CD14-positive monocyte (primary cell): ENCODE data around the gene KIF26B. TPM values are rescaled to one million over a fixed set of nuclear protein-coding genes. Genes with fewer than 3 reads are reported as not detected.

ENCODE experiments used
- DNase-seq, 3 donors: peaks; one replicate each; pipeline ENCODE4 v3.0.0-alpha.2; 2011 to 2022
- H2AFZ ChIP-seq: 2 replicates; pipeline ENCODE4 v1.6.0; 2012; ENCODE audit warnings: mild to moderate bottlenecking, low read depth, low read length, inconsistent platforms; ENCODE audit not compliant: insufficient read depth, poor library complexity, severe bottlenecking
- H3K27ac ChIP-seq, 2 donors: 1 replicate in 1 of 2; 2 replicates in 1 of 2; pipeline ENCODE4 v1.5.1; 2012 to 2013; ENCODE audit warnings: low read length in 2 of 2, control low read depth in 1 of 2, inconsistent platforms in 1 of 2, low read depth in 1 of 2, mild to moderate bottlenecking in 1 of 2
- H3K27me3 ChIP-seq, 2 donors: one replicate each; pipeline versions ENCODE4 v1.6.0 to v1.6.1; 2011 to 2013; ENCODE audit warnings: low read length in 2 of 2; ENCODE audit not compliant: control insufficient read depth in 2 of 2, insufficient read depth in 2 of 2
- H3K36me3 ChIP-seq, 2 donors: replicated peaks in 1 of 2; 1 replicate in 1 of 2; 2 replicates in 1 of 2; pipeline versions ENCODE4 v1.5.1 to v1.6.1; 2012 to 2013; ENCODE audit warnings: low read length in 2 of 2, control low read depth in 1 of 2, inconsistent platforms in 1 of 2, mild to moderate bottlenecking in 1 of 2; ENCODE audit not compliant: insufficient read depth in 2 of 2, control insufficient read depth in 1 of 2
- H3K4me1 ChIP-seq, 2 donors: 1 replicate in 1 of 2; 2 replicates in 1 of 2; pipeline versions ENCODE4 v1.5.1 to v1.6.1; 2012 to 2013; ENCODE audit warnings: low read length in 2 of 2, control low read depth in 1 of 2, inconsistent platforms in 1 of 2, mild to moderate bottlenecking in 1 of 2, moderate library complexity in 1 of 2; ENCODE audit not compliant: insufficient read depth in 2 of 2, control insufficient read depth in 1 of 2
- H3K4me2 ChIP-seq: replicated peaks from 2 replicates; pipeline ENCODE3; 2012; ENCODE audit warnings: low read length, moderate library complexity, mild to moderate bottlenecking; ENCODE audit not compliant: poor library complexity, severe bottlenecking; ENCODE audit errors: extremely low read depth
- H3K4me3 ChIP-seq, 3 experiments: fragments of 200-600 bp in 1 of 3; sonication (generic) in 1 of 3; replicated peaks in 1 of 3; 1 replicate in 2 of 3; 2 replicates in 1 of 3; pipeline ENCODE4 v1.5.1; 2011 to 2013; ENCODE audit warnings: low read length in 3 of 3, mild to moderate bottlenecking in 3 of 3, control low read depth in 2 of 3, low read depth in 2 of 3, inconsistent platforms in 1 of 3, moderate library complexity in 1 of 3
- H3K79me2 ChIP-seq: 2 replicates; pipeline ENCODE4 v1.6.0; 2012; ENCODE audit warnings: mild to moderate bottlenecking, control low read depth, inconsistent platforms, low read length, moderate library complexity; ENCODE audit not compliant: insufficient read depth
- H3K9ac ChIP-seq: 2 replicates; pipeline ENCODE4 v1.6.0; 2017; ENCODE audit warnings: low read length, mild to moderate bottlenecking; ENCODE audit not compliant: insufficient read depth, poor library complexity, severe bottlenecking
- H3K9me3 ChIP-seq, 2 donors: replicated peaks in 1 of 2; 1 replicate in 1 of 2; 2 replicates in 1 of 2; pipeline versions ENCODE4 v1.5.1 to v1.6.1; 2012 to 2013; ENCODE audit warnings: low read length in 2 of 2, control low read depth in 1 of 2; ENCODE audit not compliant: control insufficient read depth in 1 of 2, insufficient read depth in 1 of 2
- H4K20me1 ChIP-seq: 2 replicates; pipeline ENCODE4 v1.6.0; 2012; ENCODE audit warnings: mild to moderate bottlenecking, low read length, control low read depth, moderate library complexity; ENCODE audit not compliant: insufficient read depth
- H3K27ac Mint-ChIP-seq, 7 donors: one replicate each; pipeline ENCODE4 v1.8.0; 2020; ENCODE audit warnings: mild to moderate bottlenecking in 7 of 7, mixed read lengths in 7 of 7, moderate library complexity in 6 of 7, inconsistent platforms in 2 of 7
- H3K27me3 Mint-ChIP-seq, 3 donors: one replicate each; pipeline ENCODE4 v1.8.0; 2021 to 2022; ENCODE audit warnings: low read depth in 3 of 3, mild to moderate bottlenecking in 3 of 3, mixed read lengths in 3 of 3, moderate library complexity in 3 of 3, inconsistent platforms in 1 of 3
- H3K36me3 Mint-ChIP-seq, 2 donors: one replicate each; pipeline ENCODE4 v1.8.0; 2020; ENCODE audit warnings: mixed read lengths in 2 of 2, inconsistent platforms in 1 of 2, mild to moderate bottlenecking in 1 of 2
- H3K4me1 Mint-ChIP-seq: one replicate; pipeline ENCODE4 v1.8.0; 2020; ENCODE audit warnings: mild to moderate bottlenecking, mixed read lengths
- H3K4me3 Mint-ChIP-seq, 2 donors: one replicate each; pipeline ENCODE4 v1.8.0; 2020; ENCODE audit warnings: mild to moderate bottlenecking in 2 of 2, mixed read lengths in 2 of 2, moderate library complexity in 1 of 2
- H3K9me3 Mint-ChIP-seq, 7 donors: one replicate each; pipeline ENCODE4 v1.8.0; 2020 to 2022; ENCODE audit warnings: mixed read lengths in 7 of 7, mild to moderate bottlenecking in 6 of 7, moderate library complexity in 6 of 7, inconsistent platforms in 2 of 7
- WGBS: methylation state at CpG from one replicate; pipeline ENCODE4 v1.1.5; 2013; ENCODE audit warnings: missing lambda C conversion rate; ENCODE audit not compliant: insufficient coverage; 5-methylcytosine and 5-hydroxymethylcytosine counted together
- intact Hi-C, 2 donors: fragments of 100-400 bp; cut with micrococcal nuclease; formaldehyde crosslinking; loops; one replicate each; pipeline versions ENCODE4 v1.15.0 to v1.15.1; 2023
- polyA plus RNA-seq, 3 donors: library from polyadenylated mRNA; depleted of rRNA in 1 of 3; unstranded in 2 of 3; stranded (reverse) in 1 of 3; fragments of 300-500 nt in 2 of 3; fragments of >200 nt in 1 of 3; fragmentation: Illumina TruSeq in 2 of 3; gene quantifications; 1 replicate in 2 of 3; 2 replicates in 1 of 3; pipeline ENCODE4 v1.2.3, GENCODE V29; 2012 to 2021
- TF ChIP-seq, protein P1 (sequence below): fragments of 200-600 bp; IDR thresholded peaks from one replicate; pipeline ENCODE4 v1.8.0; 2022; ENCODE audit warnings: antibody characterized with exemption, mild to moderate bottlenecking

The KIF26B gene
- polyA plus RNA-seq, 3 donors, result 0.01 to 0.05 TPM; not detected in 1

DNA sequence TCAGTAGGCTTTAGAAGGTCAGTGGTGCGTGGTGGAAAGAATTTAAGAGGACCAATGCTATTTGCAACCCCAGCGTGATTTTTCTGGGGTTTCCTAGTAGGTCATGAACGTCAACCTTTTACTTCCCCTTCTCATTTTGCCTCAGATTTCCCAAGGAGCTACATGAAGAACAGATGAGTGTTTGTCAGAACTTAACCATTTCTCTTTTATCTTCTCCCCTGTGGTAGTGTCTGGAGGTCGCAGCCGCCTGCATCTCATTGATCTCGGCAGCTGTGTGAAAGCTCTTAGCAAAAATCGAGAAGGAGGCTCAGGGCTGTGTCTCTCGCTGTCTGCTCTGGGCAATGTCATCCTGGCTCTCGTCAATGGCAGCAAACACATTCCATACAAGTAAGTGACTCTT lies 491.1 kb downstream of the KIF26B start:
- H3K27ac ChIP-seq, result no peak overlapping the region
- Mint-ChIP-seq H3K9me3 (peaks cover 15 to 27% (median 21%) of the 10 kb centered on the region in 7 donors), H3K27ac (no peak overlapping the region), H3K36me3 (peaks cover 4 to 10% of the 10 kb centered on the region in 2 donors), H3K4me3 (no peak overlapping the region), H3K4me1 (no peaks in the 10 kb centered on the region), H3K27me3 (peaks cover 1 to 20% (median 19%) of the 10 kb centered on the region in 3 donors)
- H4K20me1 ChIP-seq, result no peaks in the 10 kb centered on the region
- WGBS, result no CpG with 5 or more reads among the region's 9 CpGs
- intact Hi-C loops, result no loop called here
- H3K4me1 ChIP-seq, result no peaks in the 10 kb centered on the region
- no peak overlapping the region for H3K9ac ChIP-seq
- no peaks in the 10 kb centered on the region for H3K36me3 ChIP-seq
- H3K4me2 ChIP-seq, result no peak overlapping the region
- H3K79me2 ChIP-seq, result no peaks in the 10 kb centered on the region
- H3K9me3 ChIP-seq, result peaks cover 13 to 14% of the 10 kb centered on the region in 2 donors
- TF ChIP-seq, protein P1, sequence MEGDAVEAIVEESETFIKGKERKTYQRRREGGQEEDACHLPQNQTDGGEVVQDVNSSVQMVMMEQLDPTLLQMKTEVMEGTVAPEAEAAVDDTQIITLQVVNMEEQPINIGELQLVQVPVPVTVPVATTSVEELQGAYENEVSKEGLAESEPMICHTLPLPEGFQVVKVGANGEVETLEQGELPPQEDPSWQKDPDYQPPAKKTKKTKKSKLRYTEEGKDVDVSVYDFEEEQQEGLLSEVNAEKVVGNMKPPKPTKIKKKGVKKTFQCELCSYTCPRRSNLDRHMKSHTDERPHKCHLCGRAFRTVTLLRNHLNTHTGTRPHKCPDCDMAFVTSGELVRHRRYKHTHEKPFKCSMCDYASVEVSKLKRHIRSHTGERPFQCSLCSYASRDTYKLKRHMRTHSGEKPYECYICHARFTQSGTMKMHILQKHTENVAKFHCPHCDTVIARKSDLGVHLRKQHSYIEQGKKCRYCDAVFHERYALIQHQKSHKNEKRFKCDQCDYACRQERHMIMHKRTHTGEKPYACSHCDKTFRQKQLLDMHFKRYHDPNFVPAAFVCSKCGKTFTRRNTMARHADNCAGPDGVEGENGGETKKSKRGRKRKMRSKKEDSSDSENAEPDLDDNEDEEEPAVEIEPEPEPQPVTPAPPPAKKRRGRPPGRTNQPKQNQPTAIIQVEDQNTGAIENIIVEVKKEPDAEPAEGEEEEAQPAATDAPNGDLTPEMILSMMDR, result no peak
- DNase-seq, result no peak
- no peak overlapping the region for H3K4me3 ChIP-seq
- H2AFZ ChIP-seq, result no peak overlapping the region
- no peaks in the 10 kb centered on the region for H3K27me3 ChIP-seq

DNA sequence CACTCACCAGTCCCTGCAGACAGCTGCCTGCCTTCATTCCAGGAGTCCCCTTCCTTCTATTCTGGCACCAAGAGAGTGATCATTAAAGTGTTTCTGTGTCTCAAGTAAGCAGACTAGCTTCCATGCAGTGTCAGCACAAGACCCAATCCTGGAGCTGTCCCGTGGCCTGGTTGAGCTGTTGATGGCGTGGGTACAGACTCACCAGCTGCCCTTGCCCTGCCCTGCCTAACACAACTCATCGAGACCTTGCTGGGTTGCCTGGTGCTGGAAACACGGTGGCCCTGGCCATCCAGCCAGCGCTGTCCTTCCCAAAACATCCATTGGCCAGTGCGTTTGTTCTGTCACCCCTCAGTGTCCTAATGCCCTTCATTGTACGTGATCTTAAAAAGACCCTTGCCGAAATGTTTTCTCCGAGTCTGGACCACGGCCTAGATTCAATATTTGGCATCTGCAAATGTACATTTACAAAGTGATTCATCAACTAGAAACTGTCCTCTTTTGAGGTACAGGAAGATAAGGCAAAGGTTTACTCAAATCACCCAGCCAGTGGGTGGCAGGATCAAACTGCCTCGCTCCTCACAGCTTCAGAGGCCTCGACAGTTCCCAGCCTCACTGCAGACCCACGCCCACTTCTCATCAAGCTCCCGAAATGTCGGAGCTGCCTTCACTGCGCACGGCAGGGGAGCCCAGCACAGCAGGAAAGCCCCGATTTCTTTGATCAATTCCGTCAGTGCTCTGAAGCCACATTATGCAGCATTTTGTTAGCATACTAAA lies 494.2 kb downstream of the KIF26B start:
- no peaks in the 10 kb centered on the region for H3K9me3 ChIP-seq
- Mint-ChIP-seq H3K9me3 (peaks cover 0 to 10% (median 2%) of the 10 kb centered on the region in 7 donors), H3K36me3 (peaks cover 4 to 5% of the 10 kb centered on the region in 2 donors), H3K27me3 (peaks cover 1 to 27% (median 19%) of the 10 kb centered on the region in 3 donors), H3K4me1 (peaks cover 8% of the 10 kb centered on the region), H3K27ac (no peak overlapping the region), H3K4me3 (peak overlapping the region in 1 of 2 donors; percentile 50)
- TF ChIP-seq, protein P1, result no peak
- H3K79me2 ChIP-seq, result no peaks in the 10 kb centered on the region
- DNase-seq, result no peak
- no peak overlapping the region for H3K4me2 ChIP-seq
- H3K27ac ChIP-seq, result no peak overlapping the region
- H3K4me1 ChIP-seq, result peaks cover 0 to 5% of the 10 kb centered on the region in 2 donors
- no peak overlapping the region for H3K4me3 ChIP-seq
- WGBS, result 68% methylated on average over 18 of the region's 19 CpGs
- no peaks in the 10 kb centered on the region for H3K36me3 ChIP-seq
- H3K9ac ChIP-seq, result no peak overlapping the region
- no peaks in the 10 kb centered on the region for H3K27me3 ChIP-seq
- no peak overlapping the region for H2AFZ ChIP-seq
- intact Hi-C loops, result no loop called here
- H4K20me1 ChIP-seq, result no peaks in the 10 kb centered on the region
